Retinal pigment epithelial cell (primary cell): ENCODE data around the gene YAP1.

ENCODE experiments used
- DNase-seq: peaks from one replicate; pipeline ENCODE4 v3.0.0-alpha.2; 2010; ENCODE audit warnings: low read depth
- H3K4me3 ChIP-seq: 2 replicates; pipeline ENCODE4 v1.5.1; 2011; ENCODE audit warnings: mild to moderate bottlenecking, low read length, control low read depth, moderate library complexity
- CTCF ChIP-seq: conservative IDR thresholded peaks from 2 replicates; pipeline ENCODE4 v1.5.1; 2011; ENCODE audit warnings: low read depth, low read length, control low read depth, inconsistent platforms

YAP1 gene

DNA sequence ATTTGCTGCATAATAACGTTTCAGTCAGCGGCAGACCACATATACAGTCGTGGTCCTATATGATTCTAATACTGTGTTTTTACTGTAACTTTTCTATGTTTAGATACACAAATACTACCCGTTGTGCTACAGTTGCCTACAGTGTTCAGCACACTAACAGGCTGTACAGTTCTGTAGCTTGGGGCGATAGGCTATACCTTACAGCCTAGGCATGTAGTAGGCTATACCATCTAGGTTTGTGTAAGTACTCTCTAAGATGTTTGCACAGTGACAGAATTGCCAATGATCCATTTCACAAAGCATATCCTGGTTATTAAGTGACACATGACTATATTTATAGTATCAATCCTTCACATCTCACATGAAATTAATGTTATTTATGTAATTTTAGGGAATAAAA, 78.2 kb downstream of the YAP1 start:
- no peak for DNase-seq
- H3K4me3 ChIP-seq = no peak overlapping the region
- TF ChIP-seq CTCF = no peak

DNA sequence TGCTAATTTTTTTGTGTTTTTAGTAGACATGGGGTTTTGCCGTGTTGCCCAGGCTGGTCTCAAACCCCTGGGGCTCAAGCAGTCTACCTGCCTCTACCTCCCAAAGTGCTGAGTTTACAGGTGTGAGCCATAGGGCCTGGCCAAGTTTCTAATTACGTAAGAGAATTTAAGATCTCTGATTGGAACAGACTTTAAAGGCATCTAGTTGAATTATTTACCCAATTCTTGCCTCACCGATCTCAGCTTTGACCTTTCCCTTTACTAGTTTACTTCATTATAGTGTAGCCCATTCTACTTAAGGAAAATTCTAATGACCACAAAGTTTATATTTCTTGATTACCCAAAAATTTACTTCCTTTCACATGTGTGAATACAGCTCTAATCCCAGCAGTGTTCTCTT, 81.6 kb downstream of the YAP1 start:
- H3K4me3 ChIP-seq = no peak overlapping the region
- no peak for TF ChIP-seq CTCF
- DNase-seq = no peak

DNA sequence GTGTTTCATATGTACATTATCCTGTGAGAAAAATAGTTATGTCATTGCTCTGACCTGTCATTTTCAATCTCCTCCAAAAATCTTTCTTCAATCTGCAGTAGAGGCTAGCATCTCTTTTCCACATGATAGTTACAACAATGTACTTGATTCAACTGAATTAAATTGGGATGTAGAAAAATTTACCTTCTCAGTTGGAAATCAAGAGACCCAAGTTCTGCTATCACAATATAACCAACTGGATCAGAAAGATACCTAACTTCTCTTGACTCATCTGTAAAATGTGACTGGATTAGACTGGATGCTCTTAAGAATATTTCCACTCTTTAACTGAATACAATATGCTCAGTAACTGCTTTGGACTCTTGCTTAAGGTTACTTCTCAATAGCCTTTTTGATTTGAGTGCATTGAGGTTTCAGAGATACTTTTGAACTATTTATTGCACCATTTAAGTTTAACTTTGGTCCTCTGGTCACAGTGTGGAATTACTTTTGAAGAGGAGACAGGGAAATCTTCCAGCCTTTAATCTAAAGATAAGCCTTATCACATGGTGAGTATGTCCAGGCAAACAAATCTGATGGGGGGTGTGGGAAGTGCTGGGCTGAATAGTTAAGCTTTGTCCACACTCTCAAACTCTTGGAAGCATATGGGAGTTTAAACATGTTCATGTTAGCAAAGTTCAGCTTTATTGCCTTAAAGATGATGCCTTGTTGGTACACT, 82.3 kb downstream of the YAP1 start:
- no peak for DNase-seq
- no peak overlapping the region for H3K4me3 ChIP-seq
- no peak for TF ChIP-seq CTCF

- no peak for TF ChIP-seq CTCF
- DNase-seq = no peak
- H3K4me3 ChIP-seq = no peak overlapping the region
Observed at GRCh38 chr11:102194257-102194656, 84.0 kb downstream of the YAP1 start.

DNA sequence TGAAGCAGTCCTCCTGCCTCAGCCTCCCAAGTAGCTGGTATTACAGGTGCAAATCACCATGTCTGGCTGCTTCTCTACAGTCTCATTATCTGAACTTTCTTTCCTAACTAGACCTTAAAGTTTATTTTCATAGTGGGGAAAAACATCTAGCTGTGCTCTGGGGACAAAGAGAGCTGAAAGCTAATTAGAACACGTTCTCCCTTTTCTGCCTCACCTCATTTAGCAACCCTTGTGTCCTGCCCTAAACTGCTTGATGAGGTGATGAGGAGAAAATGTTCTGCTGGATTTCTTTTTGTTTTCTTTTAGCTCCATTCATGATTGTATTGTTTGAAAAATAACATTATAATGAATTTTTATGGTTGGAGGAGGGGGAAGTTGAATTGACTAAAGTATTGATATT, 84.7 kb downstream of the YAP1 start:
- H3K4me3 ChIP-seq = no peak overlapping the region
- TF ChIP-seq CTCF = no peak
- DNase-seq = no peak

DNA sequence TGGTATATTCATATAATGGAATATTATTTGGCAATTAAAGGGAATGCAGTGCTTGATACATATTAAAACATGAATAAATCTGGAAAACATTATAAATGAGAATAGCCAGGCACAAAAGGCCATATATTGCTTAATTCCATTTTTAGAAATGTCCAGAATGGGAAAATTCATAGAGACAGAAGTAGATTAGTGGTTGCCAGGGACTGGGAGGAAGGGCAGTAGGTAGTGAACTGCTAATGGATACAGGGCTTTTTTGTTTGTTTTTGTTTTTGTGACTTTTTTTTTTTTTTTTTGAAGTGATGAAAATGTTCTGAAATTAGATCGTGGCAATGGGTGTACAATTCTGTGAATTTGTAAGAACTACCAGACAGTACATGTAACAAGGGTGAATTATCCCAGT, 86.1 kb downstream of the YAP1 start:
- no peak for DNase-seq
- no peak for TF ChIP-seq CTCF
- H3K4me3 ChIP-seq = no peak overlapping the region

GRCh38 chr11:102196816-102197215, 86.6 kb downstream of the YAP1 start:
- TF ChIP-seq CTCF = no peak
- no peak for DNase-seq
- H3K4me3 ChIP-seq = no peak overlapping the region
